H1 (cell line): ENCODE measurements around the gene ETFB. TPM values are rescaled to one million over a fixed set of nuclear protein-coding genes. Genes with fewer than 3 reads are reported as not detected.

Source experiments
- ASH2L ChIP-seq: fragments of 200-600, 300-600 bp; sonication (generic); IDR thresholded peaks from one replicate; pipeline ENCODE4 v1.7.1; 2017; ENCODE audit warnings: low read length
- BRCA1 ChIP-seq: IDR thresholded peaks from 2 replicates; pipeline ENCODE4 v1.6.1; 2012; ENCODE audit warnings: low read depth, low read length, improper control_type of control experiment
- CHD1 ChIP-seq: IDR thresholded peaks from 2 replicates; pipeline ENCODE4 v1.6.1; 2012; ENCODE audit warnings: low read depth, low read length, improper control_type of control experiment
- CHD7 ChIP-seq: fragments of 300-600 bp; sonication (generic); IDR thresholded peaks from 2 replicates; pipeline ENCODE4 v1.7.1; 2012; ENCODE audit warnings: low read length, moderate library complexity, mild to moderate bottlenecking, inconsistent platforms; ENCODE audit not compliant: insufficient replicate concordance
- E2F6 ChIP-seq: IDR thresholded peaks from 2 replicates; pipeline ENCODE4 v1.6.1; 2012; ENCODE audit warnings: inconsistent platforms
- GTF2F1 ChIP-seq: IDR thresholded peaks from 2 replicates; pipeline ENCODE4 v1.6.1; 2012; ENCODE audit warnings: low read depth, low read length, improper control_type of control experiment, borderline replicate concordance
- POU5F1 ChIP-seq: IDR thresholded peaks from 2 replicates; pipeline ENCODE4 v1.6.1; 2011; ENCODE audit warnings: low read depth, mild to moderate bottlenecking, low read length, moderate library complexity
- SIRT6 ChIP-seq: IDR thresholded peaks from one replicate; pipeline ENCODE4 v1.7.1; 2012; ENCODE audit warnings: low read length, inconsistent platforms
- SP2 ChIP-seq: IDR thresholded peaks from 2 replicates; pipeline ENCODE4 v1.6.1; 2012; ENCODE audit warnings: mild to moderate bottlenecking, low read length, inconsistent platforms
- polyA plus RNA-seq, 7 experiments: library from polyadenylated mRNA; depleted of rRNA in 3 of 7; stranded (reverse) in 5 of 7; unstranded in 2 of 7; fragments of >200 nt in 5 of 7; fragments of 200-250 nt in 2 of 7; gene quantifications; 1 replicate in 5 of 7; 2 replicates in 1 of 7; 4 replicates in 1 of 7; pipeline versions ENCODE4 v1.2.1 to v1.2.3, GENCODE V29; 2011 to 2013; ENCODE audit warnings: missing spikeins in 2 of 7, mixed read lengths in 2 of 7
- total RNA-seq: library from RNA; stranded (reverse); fragmentation: NEBNext Ultra II Directional; extraction: Animal tissue kit (Norgen Biotek cat#: 25700); gene quantifications from 2 replicates; pipeline ENCODE4 v1.2.1, GENCODE V29; 2021

The ETFB gene
- total and polyA plus RNA-seq, 2 of the 8 experiments (the other 6 are each of a cell fraction or from before 2014, with no cell fraction given): 40.0 to 66.5 TPM

DNA sequence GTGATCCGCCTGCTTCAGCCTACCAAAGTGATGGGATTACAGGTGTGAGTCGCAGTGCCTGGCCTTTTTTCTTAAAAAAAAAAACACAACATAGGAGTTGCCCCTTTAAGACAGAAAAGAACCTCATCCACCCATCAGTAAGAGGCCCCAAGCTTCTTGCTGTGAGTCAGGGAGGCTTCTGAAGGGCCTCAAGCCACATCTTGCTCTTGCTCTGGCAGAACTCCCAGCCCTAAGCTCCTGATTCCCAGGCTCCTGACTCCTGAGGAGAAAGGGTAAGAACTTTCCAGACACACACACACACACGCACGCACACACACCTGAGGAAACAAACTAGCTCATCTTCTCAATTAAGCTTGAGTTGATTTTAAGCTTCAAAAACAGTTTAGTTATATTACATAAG, 6.9 kb downstream of the ETFB start (continued):
- TF ChIP-seq CHD7 (no peak), ASH2L (no peak), SP2 (no peak), POU5F1 (no peak), CHD1 (no peak), GTF2F1 (no peak), BRCA1 (no peak), SIRT6 (no peak), E2F6 (no peak)
